IPS DF 4.7 (cell line): ENCODE results near the gene CERS5.

Experiments
- DNase-seq: peaks from one replicate; pipeline ENCODE4 v3.0.0-alpha.2; 2013; ENCODE audit warnings: low spot score; ENCODE audit errors: extremely low read depth

CERS5 gene

DNA sequence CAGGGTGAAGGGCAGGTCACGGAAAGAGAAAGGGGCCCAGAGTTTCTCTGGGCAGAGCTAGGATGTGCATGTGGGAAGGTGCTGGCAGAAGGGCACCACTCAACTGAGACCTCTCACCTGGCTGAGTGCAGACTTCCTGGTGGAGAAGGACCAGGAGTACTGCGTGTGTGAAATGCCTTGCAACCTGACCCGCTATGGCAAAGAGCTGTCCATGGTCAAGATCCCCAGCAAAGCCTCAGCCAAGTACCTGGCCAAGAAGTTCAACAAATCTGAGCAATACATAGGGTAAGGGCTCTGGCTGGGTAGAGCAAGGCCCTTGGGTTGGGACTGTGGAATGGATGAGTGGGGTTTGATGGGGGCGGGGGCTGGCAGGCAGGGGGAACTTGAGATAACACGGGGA, 87.4 kb downstream of the CERS5 start:
- no peak for DNase-seq
